HG02571 (cell line): ENCODE measurements around the gene ZNF672.
"Not testable (repeated sequence)": the region's sequence is repeated elsewhere in the genome, so short reads cannot be mapped to it uniquely, and the experiment has no call there.

ENCODE experiments used
- ATAC-seq: cut with Tn5 transposase; IDR thresholded peaks from one replicate; pipeline ENCODE4 v1.9.1; 2021; ENCODE audit warnings: mild to moderate bottlenecking, moderate library complexity; ENCODE audit not compliant: unreplicated experiment

ZNF672 gene

DNA sequence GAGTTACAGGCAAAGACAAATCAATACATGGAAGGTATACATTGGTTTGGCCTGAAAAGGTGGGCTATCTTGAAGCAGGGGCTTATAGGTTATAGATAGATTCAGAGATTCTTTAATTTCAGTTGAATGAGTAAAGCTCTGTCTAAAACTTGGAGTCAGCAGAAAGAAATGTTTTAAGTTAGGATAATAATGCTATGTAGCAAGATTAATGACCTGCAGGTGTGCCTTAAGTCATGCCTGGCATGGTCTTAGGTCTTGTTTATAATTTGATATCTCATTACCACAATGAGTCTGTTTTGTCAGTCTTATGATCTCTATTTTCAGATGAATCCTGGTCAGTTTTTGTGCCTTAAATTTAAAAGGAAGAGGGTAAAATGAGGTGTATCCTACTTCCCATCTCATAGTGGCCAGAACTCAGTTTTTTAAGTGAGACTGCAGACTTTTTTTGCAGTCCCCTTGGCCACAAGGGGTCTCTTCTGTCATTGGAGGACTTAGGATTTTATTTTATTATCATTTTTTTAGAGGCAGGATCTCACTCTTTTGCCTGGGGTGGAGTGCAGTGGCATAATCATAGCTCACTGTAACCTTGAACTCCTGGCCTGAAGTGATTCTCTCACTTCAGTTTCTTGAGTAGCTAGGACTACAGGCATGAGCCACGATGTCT is 46.7 kb downstream of the ZNF672 start:
- no peak for ATAC-seq

DNA sequence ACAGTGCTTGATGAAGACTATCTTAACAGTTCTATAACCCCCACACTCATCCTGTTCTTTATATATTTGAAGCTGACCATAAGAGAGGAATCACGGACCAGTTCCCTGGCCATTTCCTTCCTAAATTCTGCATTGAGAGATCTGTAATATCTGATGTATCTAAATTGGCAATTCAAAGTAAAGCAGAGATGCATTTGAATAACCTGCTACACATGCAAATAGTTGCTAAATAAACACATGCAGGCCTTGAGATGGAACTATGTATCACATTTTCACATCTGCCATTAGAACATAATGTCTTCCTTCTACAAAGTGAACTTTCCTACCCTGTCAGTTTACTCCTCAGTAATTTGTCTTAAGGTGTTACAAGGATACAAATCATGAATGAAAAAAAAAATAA is 47.6 kb downstream of the ZNF672 start:
- no peak for ATAC-seq

DNA sequence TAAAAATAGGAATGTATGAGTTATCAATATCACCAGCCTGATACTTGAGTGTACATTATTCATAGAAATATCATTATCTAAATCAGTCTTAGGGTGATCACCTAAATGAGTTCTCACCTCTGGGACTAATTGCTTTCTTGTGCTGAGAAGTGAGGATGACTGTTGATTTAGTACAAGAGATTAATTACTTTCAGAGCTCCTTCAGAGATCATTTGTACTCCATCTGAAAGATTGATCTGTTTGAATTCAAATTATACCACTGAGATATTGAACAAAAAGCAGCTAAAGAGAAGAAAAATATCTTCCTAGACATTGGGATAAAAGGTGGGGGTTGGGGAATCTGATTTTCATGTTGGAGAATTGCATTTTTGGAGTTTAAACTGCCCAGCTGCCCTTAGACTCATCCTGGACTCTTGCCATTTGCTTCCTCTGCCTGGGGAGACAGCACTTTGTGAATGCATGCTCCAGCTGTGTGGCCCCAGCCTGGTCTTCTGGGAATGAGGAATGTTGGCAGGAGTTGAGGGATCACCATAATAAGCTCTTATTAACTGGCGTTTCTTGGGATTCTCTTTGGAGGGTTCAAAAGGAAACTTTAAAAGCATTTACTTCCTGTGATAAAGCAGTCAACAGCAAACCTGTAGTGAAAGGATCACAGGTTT is 48.3 kb downstream of the ZNF672 start:
- ATAC-seq, result no peak

DNA sequence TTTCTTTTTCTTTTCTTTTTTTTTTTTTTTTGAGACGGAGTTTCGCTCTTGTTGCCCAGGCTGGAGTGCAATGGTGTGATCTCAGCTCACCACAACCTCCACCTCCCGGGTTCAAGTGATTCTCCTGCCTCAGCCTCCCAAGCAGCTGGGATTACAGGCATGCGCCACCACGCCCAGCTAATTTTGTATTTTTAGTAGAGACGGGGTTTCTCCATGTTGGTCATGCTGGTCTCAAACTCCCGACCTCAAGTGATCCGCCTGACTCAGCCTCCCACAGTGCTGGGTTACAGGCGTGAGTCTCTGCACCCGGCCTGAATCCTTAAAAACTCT is 51.9 kb downstream of the ZNF672 start:
- ATAC-seq, result not testable (repeated sequence)

DNA sequence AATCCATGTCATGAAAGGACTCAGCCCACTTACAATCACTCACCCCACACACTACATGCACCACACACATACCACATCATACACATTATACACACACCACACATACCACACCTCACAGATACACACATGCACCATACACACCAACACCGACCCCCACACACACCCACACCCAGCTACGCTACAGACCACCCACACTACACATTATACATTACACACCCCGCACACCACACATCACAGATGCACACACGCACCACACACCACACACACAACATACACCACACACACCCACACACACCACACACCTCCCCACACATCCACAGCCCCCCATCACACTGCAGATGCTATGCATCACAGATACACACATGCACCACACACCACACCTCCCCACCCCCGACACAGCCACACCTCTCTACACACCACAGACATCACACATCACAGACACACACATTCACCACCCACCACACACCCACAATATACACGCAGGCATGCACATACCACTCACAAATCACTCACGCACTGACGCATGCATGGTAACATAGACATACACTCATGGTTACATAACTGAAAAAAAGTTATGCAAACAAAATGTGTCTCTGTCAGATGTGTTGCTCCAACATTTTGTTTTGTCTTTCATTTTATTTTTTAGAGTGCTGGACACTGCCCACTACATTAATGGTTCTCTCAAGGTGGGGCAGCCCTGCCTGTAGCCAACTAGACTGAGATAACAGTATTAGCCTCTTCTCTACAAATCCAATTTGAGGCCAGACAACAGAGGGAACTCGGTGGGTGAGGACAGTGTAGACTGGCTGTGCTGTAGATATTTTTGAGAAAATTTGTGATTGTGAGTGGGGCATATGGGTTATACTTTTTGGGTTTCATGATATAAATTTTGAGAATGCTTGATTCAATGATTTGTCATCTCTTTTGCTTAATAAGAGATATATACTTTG is 52.8 kb downstream of the ZNF672 start:
- no peak for ATAC-seq

DNA sequence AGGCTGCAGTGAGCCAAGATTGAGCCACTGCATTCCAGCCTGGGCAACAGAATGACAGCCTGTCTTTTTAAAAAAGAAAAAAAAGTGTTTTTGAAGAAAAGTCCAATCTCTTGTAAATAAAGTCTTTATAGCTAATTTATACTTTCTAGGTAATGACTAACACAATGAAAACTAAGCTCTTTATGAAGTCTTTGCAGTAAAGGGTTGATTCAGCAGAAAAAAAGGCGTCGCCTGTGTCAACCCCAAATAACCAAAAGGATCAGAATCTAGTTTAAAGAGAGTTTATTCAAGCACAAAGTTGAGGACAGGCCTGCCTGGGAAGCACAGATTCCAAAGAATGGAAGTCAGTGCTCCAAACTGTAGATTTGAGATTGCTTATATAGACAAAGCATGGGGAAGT is 53.7 kb downstream of the ZNF672 start:
- no peak for ATAC-seq

DNA sequence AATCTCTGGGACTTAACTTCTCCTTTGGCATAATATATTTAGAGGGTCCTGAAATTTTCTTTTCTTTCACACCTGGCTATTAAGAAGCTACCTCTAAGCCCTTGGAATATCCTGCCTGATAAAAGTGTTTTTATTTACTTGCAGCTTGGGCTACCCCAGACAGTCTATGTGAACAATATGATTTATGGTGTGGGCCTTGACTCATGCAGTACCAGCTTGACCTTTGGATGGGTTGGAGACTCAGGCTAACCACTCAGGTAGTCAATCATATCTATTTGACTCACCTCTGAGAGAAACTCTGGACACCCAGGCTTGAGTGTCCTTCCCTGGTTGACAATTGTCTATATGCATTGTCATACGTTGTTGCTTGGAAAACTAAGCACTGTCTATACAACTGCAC is 54.6 kb downstream of the ZNF672 start:
- ATAC-seq, result no peak

DNA sequence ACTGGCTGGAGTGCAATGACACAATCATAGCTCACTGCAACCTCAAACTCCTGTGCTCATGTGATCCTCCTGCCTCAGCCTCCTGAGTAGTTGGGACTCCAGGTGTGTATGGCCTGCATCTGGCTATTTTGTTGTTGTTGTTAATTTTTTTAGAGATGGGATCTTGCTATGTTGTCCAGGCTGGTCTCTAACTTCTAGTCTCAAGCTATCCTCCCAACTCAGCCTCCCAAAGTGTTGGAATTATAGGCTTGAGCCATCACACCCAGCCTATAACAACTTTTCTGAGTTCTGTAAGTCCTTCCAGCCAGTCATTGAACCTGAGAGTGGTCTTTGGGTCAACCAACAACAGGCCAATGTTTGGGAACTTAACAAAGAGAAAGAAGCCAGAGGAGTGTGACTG is 56.8 kb downstream of the ZNF672 start:
- no peak for ATAC-seq

DNA sequence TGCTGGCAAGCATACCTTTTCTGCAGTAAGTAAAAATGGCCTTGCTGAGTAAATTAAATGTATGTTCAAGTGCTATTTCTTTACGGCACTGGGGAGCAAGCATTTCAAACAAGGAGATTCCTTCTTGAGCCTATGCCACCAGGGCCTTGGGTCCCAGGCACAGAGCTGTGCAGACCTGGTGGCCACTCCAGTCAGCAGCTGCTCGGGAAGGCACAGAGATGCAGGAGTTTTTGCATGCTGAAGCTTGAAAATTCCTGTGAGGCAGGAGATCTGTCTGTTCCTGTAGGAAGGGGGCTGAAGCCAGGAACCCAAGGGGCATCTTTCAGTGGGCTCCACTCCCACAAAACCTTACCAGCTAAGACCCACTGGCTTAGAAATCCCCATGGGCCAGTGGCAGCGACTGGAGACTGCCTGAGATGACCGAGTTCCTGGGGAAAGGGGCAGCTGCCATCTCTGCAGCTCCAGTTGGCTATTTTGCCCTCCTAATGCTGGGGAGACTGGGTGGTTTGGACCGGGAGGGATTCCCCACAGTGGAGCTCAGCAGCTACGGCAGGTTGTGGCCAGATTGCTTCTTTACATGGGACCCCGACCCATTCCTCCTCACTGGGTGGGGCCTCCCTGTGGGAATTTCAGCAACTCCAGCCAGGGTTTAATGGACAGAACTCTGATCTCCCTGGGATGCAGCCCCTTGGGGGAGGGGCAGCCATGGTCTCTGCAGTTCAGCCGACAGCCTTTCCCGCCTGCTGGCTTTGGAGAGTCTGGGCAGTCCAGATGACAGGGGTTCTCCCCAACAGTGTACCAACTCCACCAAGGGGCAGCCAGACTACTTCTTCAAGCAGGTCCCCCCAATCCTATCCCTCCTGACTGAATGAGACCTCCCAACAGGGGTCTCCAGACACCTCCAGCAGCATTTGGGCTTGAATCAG is 59.7 kb downstream of the ZNF672 start:
- ATAC-seq, result no peak
